ENCODE results near the gene LGALS13. TPM values are rescaled to one million over a fixed set of nuclear protein-coding genes. Genes with fewer than 3 reads are reported as not detected.
"Not testable (repeated sequence)": the region's sequence is repeated elsewhere in the genome, so short reads cannot be mapped to it uniquely, and the experiment has no call there.

LGALS13 gene
- total and polyA plus RNA-seq, 2 of the 8 experiments (the other 6 are each of a cell fraction or from before 2014, with no cell fraction given) = not detected

- H3K79me1 ChIP-seq (ENCODE audit: low read depth, low read length); H3K4me2 ChIP-seq (ENCODE audit: insufficient read depth in 1 of 2, low read depth in 2 of 2, low read length in 2 of 2); H2BK20ac ChIP-seq (ENCODE audit: low read length); H3K27ac ChIP-seq (ENCODE audit: low read depth, low read length); H3K36me3 ChIP-seq (ENCODE audit: control insufficient read depth in 2 of 4, insufficient read depth in 4 of 4, low read length in 3 of 4); H4K8ac ChIP-seq (ENCODE audit: extremely low read depth, insufficient read depth, low read length); H2AK5ac ChIP-seq (ENCODE audit: low read depth, low read length); DNase-seq (ENCODE audit: low read depth in 1 of 2, low spot score in 2 of 2); H3K23ac ChIP-seq (ENCODE audit: insufficient read length); H3K4ac ChIP-seq (replicated peaks; ENCODE audit: insufficient read length, low read depth, low read length); H2BK12ac ChIP-seq (ENCODE audit: low read depth, low read length); H2BK5ac ChIP-seq (ENCODE audit: low read depth, low read length); H4K91ac ChIP-seq (replicated peaks; ENCODE audit: insufficient read length, low read length); H3K79me2 ChIP-seq (ENCODE audit: control insufficient read depth in 1 of 2, insufficient read depth in 2 of 2, low read length in 2 of 2); H3K9ac ChIP-seq (replicated peaks in 1 of 4; ENCODE audit: extremely low read depth in 1 of 4, low read depth in 3 of 4, low read length in 3 of 4); H4K5ac ChIP-seq (ENCODE audit: insufficient read length, low read depth, low read length); H3K27me3 ChIP-seq (replicated peaks in 1 of 4; ENCODE audit: control insufficient read depth in 3 of 4, extremely low read depth in 1 of 4, insufficient read depth in 3 of 4, low read length in 3 of 4); H3K14ac ChIP-seq (ENCODE audit: insufficient read length); H3K9me3 ChIP-seq (ENCODE audit: insufficient read depth in 2 of 2, low read depth in 1 of 2, low read length in 1 of 2); H2AFZ ChIP-seq (ENCODE audit: low read length); H3K4me3 ChIP-seq (ENCODE audit: extremely low read depth in 1 of 4, insufficient read depth in 2 of 4, low read depth in 3 of 4, low read length in 4 of 4); H2BK15ac ChIP-seq (ENCODE audit: low read length); H4K20me1 ChIP-seq (replicated peaks in 1 of 2; ENCODE audit: control insufficient read depth in 1 of 2, insufficient read depth in 2 of 2, low read length in 2 of 2); H3K18ac ChIP-seq (ENCODE audit: extremely low read depth, low read length); H3K56ac ChIP-seq (replicated peaks; ENCODE audit: insufficient read length, low read depth, low read length); H3K4me1 ChIP-seq (replicated peaks in 1 of 4; ENCODE audit: control insufficient read depth in 3 of 4, insufficient read depth in 4 of 4, low read length in 3 of 4); H3K23me2 ChIP-seq (ENCODE audit: low read depth, low read length); POLR2A ChIA-PET (ENCODE audit: partially characterized antibody); H2BK120ac ChIP-seq (replicated peaks; ENCODE audit: low read depth, low read length): not testable (repeated sequence)
- 76% methylated on average over 2 of the region's 2 CpGs; no CpG with 5 or more reads in 1 of the 2 experiments for WGBS, 2 experiments (ENCODE audit: extremely low coverage in 1 of 2, insufficient coverage in 1 of 2, insufficient read length in 1 of 2, insufficient replicate concordance in 2 of 2, low coverage in 1 of 2, low lambda C conversion rate in 2 of 2, missing lambda C conversion rate in 1 of 2)
- peak; percentile 91 for FAIRE-seq
- CTCF ChIA-PET (ENCODE audit: partially characterized antibody) = interaction anchor here (0.8 to 4.6 kb wide), 9 partner anchors 34 to 153 kb away, joined by 3 to 34 read pairs (median 4); no protein-coding TSS in a partner anchor
- TF ChIP-seq KDM1A (IDR thresholded peaks at IDR 0.05; ENCODE audit: borderline replicate concordance, low read length) (peak; percentile 37; the same call in 1 of the 2 replicates), CTCF (IDR thresholded peaks at IDR 0.05; ENCODE audit: control extremely low read depth in 1 of 3, insufficient read depth in 1 of 3, low read depth in 1 of 3, low read length in 3 of 3) (peak in 2 of 3 experiments; percentile 26 to 34; a peak in 2 of 4 replicates), RAD21 (IDR thresholded peaks at IDR 0.05 in 1 of 2, conservative IDR thresholded peaks at IDR 0.05 in 1 of 2; ENCODE audit: low read depth in 2 of 2, low read length in 2 of 2) (peak; percentile 61 to 69)
Measured at GRCh38 chr19:39627631-39628030, 25.3 kb downstream of the LGALS13 start.

All from H1 (cell line).